ENCODE results near the gene RAD51AP1.

DNA sequence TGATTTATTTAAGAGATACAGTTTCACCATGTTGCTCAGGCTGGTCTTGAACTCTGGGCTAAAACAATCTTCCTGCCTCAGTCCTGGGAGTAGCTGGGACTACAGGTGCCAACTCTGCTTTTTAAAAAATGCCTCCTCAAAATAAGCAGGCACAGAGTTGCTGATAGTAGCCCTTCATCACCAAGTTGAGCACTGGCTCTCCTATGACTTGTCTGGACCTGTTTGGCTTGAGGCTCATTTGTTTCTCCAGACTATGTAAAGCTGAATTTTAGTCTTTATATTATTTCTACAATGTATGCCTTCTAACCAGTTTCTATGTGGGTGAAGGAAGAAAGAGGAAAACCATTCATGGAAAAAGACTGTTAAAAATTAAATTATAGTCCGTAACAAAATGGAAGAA lies 39.5 kb upstream of the RAD51AP1 start:
- TF ChIP-seq, protein P1, sequence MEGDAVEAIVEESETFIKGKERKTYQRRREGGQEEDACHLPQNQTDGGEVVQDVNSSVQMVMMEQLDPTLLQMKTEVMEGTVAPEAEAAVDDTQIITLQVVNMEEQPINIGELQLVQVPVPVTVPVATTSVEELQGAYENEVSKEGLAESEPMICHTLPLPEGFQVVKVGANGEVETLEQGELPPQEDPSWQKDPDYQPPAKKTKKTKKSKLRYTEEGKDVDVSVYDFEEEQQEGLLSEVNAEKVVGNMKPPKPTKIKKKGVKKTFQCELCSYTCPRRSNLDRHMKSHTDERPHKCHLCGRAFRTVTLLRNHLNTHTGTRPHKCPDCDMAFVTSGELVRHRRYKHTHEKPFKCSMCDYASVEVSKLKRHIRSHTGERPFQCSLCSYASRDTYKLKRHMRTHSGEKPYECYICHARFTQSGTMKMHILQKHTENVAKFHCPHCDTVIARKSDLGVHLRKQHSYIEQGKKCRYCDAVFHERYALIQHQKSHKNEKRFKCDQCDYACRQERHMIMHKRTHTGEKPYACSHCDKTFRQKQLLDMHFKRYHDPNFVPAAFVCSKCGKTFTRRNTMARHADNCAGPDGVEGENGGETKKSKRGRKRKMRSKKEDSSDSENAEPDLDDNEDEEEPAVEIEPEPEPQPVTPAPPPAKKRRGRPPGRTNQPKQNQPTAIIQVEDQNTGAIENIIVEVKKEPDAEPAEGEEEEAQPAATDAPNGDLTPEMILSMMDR (IDR thresholded peaks at IDR 0.05), result no peak
- no peak for TF ChIP-seq POLR2A (IDR thresholded peaks at IDR 0.05)
